SK-N-SH (cell line): ENCODE measurements around the gene PSME1.

Source experiments
- EP300 ChIP-seq, 2 experiments: IDR thresholded peaks; 2 replicates each; pipeline versions ENCODE4 v1.4.0 to v1.6.1; 2012; ENCODE audit warnings: borderline replicate concordance in 1 of 2, low read depth in 1 of 2, low read length in 1 of 2
- EZH2phosphoT487 ChIP-seq: fragments of 200-600 bp; sonication (generic); IDR thresholded peaks from 2 replicates; pipeline ENCODE4 v1.6.1; 2017; ENCODE audit warnings: low read depth, mixed run types, mild to moderate bottlenecking, antibody characterized with exemption, moderate library complexity, borderline replicate concordance
- GATA2 ChIP-seq: sonication (generic); formaldehyde crosslinking; IDR thresholded peaks from 2 replicates; pipeline ENCODE4 v1.5.0; 2020; ENCODE audit warnings: mild to moderate bottlenecking, missing genetic modification reagents
- MEF2A ChIP-seq: IDR thresholded peaks from 2 replicates; pipeline ENCODE4 v1.4.0; 2012; ENCODE audit warnings: low read depth, borderline replicate concordance
- TF ChIP-seq, protein P1 (sequence below): fragments of 200-600 bp; sonication (generic); IDR thresholded peaks from 2 replicates; pipeline ENCODE4 v1.6.1; 2017; ENCODE audit warnings: antibody characterized with exemption, mild to moderate bottlenecking, moderate library complexity
- TF ChIP-seq, protein P2 (sequence below): fragments of 150-350 bp; IDR thresholded peaks from 2 replicates; pipeline ENCODE4 v1.6.1; 2017; ENCODE audit warnings: antibody characterized with exemption, low read length, low read depth, borderline replicate concordance
- TF ChIP-seq, protein P3 (sequence below): IDR thresholded peaks from 2 replicates; pipeline ENCODE4 v1.4.0; 2012; ENCODE audit warnings: low read depth

DNA sequence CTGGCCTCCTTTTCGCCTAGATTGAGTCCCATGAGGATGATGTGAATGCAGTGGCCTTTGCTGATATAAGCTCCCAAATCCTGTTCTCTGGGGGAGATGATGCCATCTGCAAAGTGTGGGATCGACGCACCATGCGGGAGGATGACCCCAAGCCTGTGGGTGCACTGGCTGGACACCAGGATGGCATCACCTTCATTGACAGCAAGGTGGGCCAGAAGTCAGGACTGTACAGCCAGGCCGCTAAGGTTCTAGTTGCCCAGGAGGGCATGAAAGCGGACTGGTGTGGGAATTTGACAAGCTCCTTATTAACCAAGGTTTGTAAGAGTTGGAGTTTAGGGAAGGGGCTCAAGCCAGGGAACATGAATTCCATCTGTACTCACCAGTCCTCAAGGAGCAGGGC lies 16.3 kb upstream of the PSME1 start:
- TF ChIP-seq, protein P1, sequence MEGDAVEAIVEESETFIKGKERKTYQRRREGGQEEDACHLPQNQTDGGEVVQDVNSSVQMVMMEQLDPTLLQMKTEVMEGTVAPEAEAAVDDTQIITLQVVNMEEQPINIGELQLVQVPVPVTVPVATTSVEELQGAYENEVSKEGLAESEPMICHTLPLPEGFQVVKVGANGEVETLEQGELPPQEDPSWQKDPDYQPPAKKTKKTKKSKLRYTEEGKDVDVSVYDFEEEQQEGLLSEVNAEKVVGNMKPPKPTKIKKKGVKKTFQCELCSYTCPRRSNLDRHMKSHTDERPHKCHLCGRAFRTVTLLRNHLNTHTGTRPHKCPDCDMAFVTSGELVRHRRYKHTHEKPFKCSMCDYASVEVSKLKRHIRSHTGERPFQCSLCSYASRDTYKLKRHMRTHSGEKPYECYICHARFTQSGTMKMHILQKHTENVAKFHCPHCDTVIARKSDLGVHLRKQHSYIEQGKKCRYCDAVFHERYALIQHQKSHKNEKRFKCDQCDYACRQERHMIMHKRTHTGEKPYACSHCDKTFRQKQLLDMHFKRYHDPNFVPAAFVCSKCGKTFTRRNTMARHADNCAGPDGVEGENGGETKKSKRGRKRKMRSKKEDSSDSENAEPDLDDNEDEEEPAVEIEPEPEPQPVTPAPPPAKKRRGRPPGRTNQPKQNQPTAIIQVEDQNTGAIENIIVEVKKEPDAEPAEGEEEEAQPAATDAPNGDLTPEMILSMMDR, result no peak
- no peak for TF ChIP-seq GATA2 (CRISPR knock-in tag)
- TF ChIP-seq, protein P2, sequence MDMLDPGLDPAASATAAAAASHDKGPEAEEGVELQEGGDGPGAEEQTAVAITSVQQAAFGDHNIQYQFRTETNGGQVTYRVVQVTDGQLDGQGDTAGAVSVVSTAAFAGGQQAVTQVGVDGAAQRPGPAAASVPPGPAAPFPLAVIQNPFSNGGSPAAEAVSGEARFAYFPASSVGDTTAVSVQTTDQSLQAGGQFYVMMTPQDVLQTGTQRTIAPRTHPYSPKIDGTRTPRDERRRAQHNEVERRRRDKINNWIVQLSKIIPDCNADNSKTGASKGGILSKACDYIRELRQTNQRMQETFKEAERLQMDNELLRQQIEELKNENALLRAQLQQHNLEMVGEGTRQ, result no peak
- TF ChIP-seq, protein P3, sequence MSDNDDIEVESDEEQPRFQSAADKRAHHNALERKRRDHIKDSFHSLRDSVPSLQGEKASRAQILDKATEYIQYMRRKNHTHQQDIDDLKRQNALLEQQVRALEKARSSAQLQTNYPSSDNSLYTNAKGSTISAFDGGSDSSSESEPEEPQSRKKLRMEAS, result no peak
- no peak for TF ChIP-seq EZH2phosphoT487
- TF ChIP-seq EP300 (IDR thresholded peaks at IDR 0.05; ENCODE audit: borderline replicate concordance in 1 of 2, low read depth in 1 of 2, low read length in 1 of 2), result no peak
- TF ChIP-seq MEF2A, result no peak
